GM12878 (cell line): ENCODE data around the gene CDYL2. TPM values are rescaled to one million over a fixed set of nuclear protein-coding genes. Genes with fewer than 3 reads are reported as not detected.
"Not testable (repeated sequence)": the region's sequence is repeated elsewhere in the genome, so short reads cannot be mapped to it uniquely, and the experiment has no call there.

Experiments used
- ATAC-seq: fragments of 200-7000 bp; cut with Tn5 transposase; 3 replicates; pipeline ENCODE4 v1.9.1; 2020; ENCODE audit warnings: mild to moderate bottlenecking, moderate library complexity
- BruUV-seq: library from RNA; stranded (reverse); fragments of 400-500 nt; replicated peaks from 2 replicates; lab custom pipeline; 2021; lab: Mats Ljungman, UMichigan
- CTCF ChIA-PET: fragments of 300-600 bp; sonication (Branson Sonifier 250); formaldehyde crosslinking; extraction: SDS; loops from one replicate; lab custom pipeline; 2021; ENCODE audit warnings: inconsistent platforms; lab: Yijun Ruan, JAX
- POLR2A ChIA-PET: fragments of 350-600 bp; formaldehyde crosslinking; extraction: SDS; loops from one replicate; lab custom pipeline; 2021; ENCODE audit warnings: inconsistent platforms; lab: Charles Lee
- RAD21 ChIA-PET: fragments of 300-600 bp; sonication (Branson Sonifier 250); formaldehyde crosslinking; loops from one replicate; lab custom pipeline; 2023; ENCODE audit warnings: antibody characterized with exemption; ENCODE audit not compliant: unreplicated experiment; lab: Charles Lee
- SMC1A ChIA-PET: fragments of 300-600 bp; sonication (Branson Sonifier 250); formaldehyde crosslinking; loops from one replicate; lab custom pipeline; 2023; ENCODE audit not compliant: unreplicated experiment, uncharacterized antibody; lab: Charles Lee
- DNase-seq: peaks from one replicate; pipeline ENCODE4 v3.0.0-alpha.2; 2011; ENCODE audit warnings: low read depth, low spot score
- FAIRE-seq: peaks from 3 replicates; lab custom pipeline; 2011; peaks lifted over from hg19 to GRCh38; lab: Jason Lieb, UNC
- H2AFZ ChIP-seq: 2 replicates; pipeline ENCODE4 v1.6.0; 2011; ENCODE audit warnings: low read depth, low read length, control low read depth; ENCODE audit not compliant: control insufficient read depth
- H3K27ac ChIP-seq: 2 replicates; pipeline ENCODE4 v1.5.1; 2011; ENCODE audit warnings: control low read depth; ENCODE audit not compliant: control insufficient read depth, insufficient read depth
- H3K27me3 ChIP-seq, 2 experiments: replicated peaks in 1 of 2; 2 replicates each; pipeline versions ENCODE4 v1.6.0 to v1.6.1; 2011; ENCODE audit warnings: low read length in 1 of 2; ENCODE audit not compliant: control insufficient read depth in 2 of 2, insufficient read depth in 2 of 2
- H3K36me3 ChIP-seq, 2 experiments: 2 replicates each; pipeline ENCODE4 v1.5.1; 2011; ENCODE audit warnings: low read length in 1 of 2; ENCODE audit not compliant: control insufficient read depth in 2 of 2, insufficient read depth in 2 of 2
- H3K4me1 ChIP-seq: 2 replicates; pipeline ENCODE4 v1.6.1; 2011; ENCODE audit warnings: mild to moderate bottlenecking, low read length, moderate library complexity, mixed read lengths; ENCODE audit not compliant: control insufficient read depth, insufficient read depth
- H3K4me2 ChIP-seq: 2 replicates; pipeline ENCODE4 v1.6.0; 2011; ENCODE audit warnings: control low read depth; ENCODE audit not compliant: control insufficient read depth, insufficient read depth
- H3K4me3 ChIP-seq: fragments of 200-600 bp; sonication (generic); 2 replicates; pipeline ENCODE4 v1.5.1; 2016
- H3K79me2 ChIP-seq: 2 replicates; pipeline ENCODE4 v1.6.0; 2011; ENCODE audit warnings: low read length; ENCODE audit not compliant: control insufficient read depth, insufficient read depth
- H3K9ac ChIP-seq: 2 replicates; pipeline ENCODE4 v1.8.0; 2011; ENCODE audit warnings: low read length, control low read depth, mixed read lengths; ENCODE audit not compliant: control insufficient read depth, insufficient read depth
- H3K9me3 ChIP-seq: replicated peaks from 3 replicates; pipeline ENCODE4 v1.5.1; 2011; ENCODE audit warnings: mild to moderate bottlenecking, low read length; ENCODE audit not compliant: control insufficient read depth, insufficient read depth
- H4K20me1 ChIP-seq: 2 replicates; pipeline ENCODE4 v1.6.0; 2011; ENCODE audit not compliant: control insufficient read depth, insufficient read depth
- FOXK2 ChIP-seq: fragments of 450-650 bp; IDR thresholded peaks from 2 replicates; pipeline ENCODE4 v1.6.1; 2017; ENCODE audit warnings: mild to moderate bottlenecking, moderate library complexity
- MEF2B ChIP-seq: fragments of 450-650 bp; IDR thresholded peaks from 2 replicates; pipeline ENCODE4 v1.6.1; 2018; ENCODE audit warnings: mild to moderate bottlenecking, moderate library complexity; ENCODE audit not compliant: partially characterized antibody, poor library complexity, severe bottlenecking
- PAX5 ChIP-seq: IDR thresholded peaks from 2 replicates; pipeline ENCODE4 v1.6.1; 2011; ENCODE audit warnings: low read depth, low read length, borderline replicate concordance
- POLR2AphosphoS2 ChIP-seq: IDR thresholded peaks from 2 replicates; pipeline ENCODE4 v1.6.1; 2011; ENCODE audit warnings: low read depth, mild to moderate bottlenecking, low read length, improper control_type of control experiment, moderate library complexity
- RFX5 ChIP-seq: IDR thresholded peaks from 2 replicates; pipeline ENCODE4 v1.6.1; 2011; ENCODE audit warnings: low read depth, low read length, improper control_type of control experiment
- ZNF207 ChIP-seq: fragments of 450-650 bp; IDR thresholded peaks from 2 replicates; pipeline ENCODE4 v1.6.1; 2014; ENCODE audit warnings: antibody characterized with exemption, mild to moderate bottlenecking, borderline replicate concordance
- ZZZ3 ChIP-seq: IDR thresholded peaks from 2 replicates; pipeline ENCODE4 v1.6.1; 2011; ENCODE audit warnings: low read depth; ENCODE audit not compliant: control insufficient read depth, insufficient read length
- WGBS: methylation state at CpG from one replicate; pipeline ENCODE4 v1.1.6; 2016; ENCODE audit warnings: low lambda C conversion rate; ENCODE audit not compliant: insufficient replicate concordance, insufficient coverage; ENCODE audit errors: missing lambda C conversion rate; 5-methylcytosine and 5-hydroxymethylcytosine counted together
- in situ Hi-C: fragments of 300-500 bp; cut with MboI; formaldehyde crosslinking; loops from 9 replicates; pipeline ENCODE4 v1.14.3; 2018; ENCODE audit warnings: mixed read lengths
- intact Hi-C: fragments of 100-400 bp; cut with micrococcal nuclease; formaldehyde crosslinking; loops from one replicate; pipeline ENCODE4 v1.14.2; 2022; ENCODE audit not compliant: unreplicated experiment
- polyA plus RNA-seq, 11 experiments: library from polyadenylated mRNA; depleted of rRNA in 4 of 11; unstranded in 6 of 11; stranded (reverse) in 5 of 11; fragments of >200 nt; fragmentation: Nextera tagmentation in 4 of 11; fragmentation: Illumina TruSeq in 1 of 11; extraction: Ambion mirVana in 4 of 11; extraction: Trizol in 1 of 11; gene quantifications; 1 replicate in 1 of 11; 2 replicates in 10 of 11; pipeline versions ENCODE4 v1.2.1 to v1.2.3, GENCODE V29; 2011 to 2016; ENCODE audit warnings: inconsistent platforms in 2 of 11, missing spikeins in 2 of 11, low read depth in 1 of 11
- total RNA-seq, 4 experiments: library from RNA; depleted of rRNA in 3 of 4; stranded (reverse); fragments of >200 nt in 3 of 4; fragmentation: Illumina TruSeq in 1 of 4; extraction: Trizol in 1 of 4; gene quantifications; 2 replicates each; pipeline versions ENCODE4 v1.2.1 to v1.2.3, GENCODE V29; 2013 to 2021
- TF ChIP-seq, protein P1 (sequence below): fragments of 450-650 bp; conservative IDR thresholded peaks from 2 replicates; pipeline ENCODE4 v1.6.1; 2017; ENCODE audit warnings: mild to moderate bottlenecking, moderate library complexity
- TF ChIP-seq, protein P2 (sequence below): IDR thresholded peaks from 2 replicates; pipeline ENCODE4 v1.6.1; 2012; ENCODE audit warnings: mild to moderate bottlenecking, low read depth, low read length
- TF ChIP-seq, protein P3 (sequence below): IDR thresholded peaks from 2 replicates; pipeline ENCODE4 v1.6.1; 2011; ENCODE audit warnings: low read depth, low read length, improper control_type of control experiment, borderline replicate concordance

CDYL2 gene
- total and polyA plus RNA-seq, 10 of the 15 experiments (the other 5 are each of a cell fraction or from before 2014, with no cell fraction given), result 0.27 to 22.9 (median 3.9) TPM

DNA sequence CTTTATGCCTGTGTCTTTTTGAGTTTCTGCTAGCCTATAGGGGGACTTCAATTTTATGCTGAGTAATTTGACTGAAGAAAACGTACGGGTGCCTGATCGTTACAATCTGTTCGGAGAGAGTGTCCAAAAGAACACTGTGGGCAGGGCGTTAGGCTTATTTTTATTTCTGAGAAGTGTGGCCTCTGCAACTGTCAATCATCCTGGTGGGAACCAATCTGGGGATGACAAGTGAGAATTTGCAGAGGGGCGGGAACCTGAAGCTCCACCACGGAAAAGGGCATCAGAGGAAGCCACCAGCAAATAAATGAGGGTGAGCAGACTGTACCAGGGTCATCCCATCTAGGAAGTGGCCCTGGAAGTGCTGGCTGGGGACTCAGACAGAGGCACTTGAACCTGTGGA lies 12.0 kb upstream of the CDYL2 start:
- Histone ChIP-seq H3K4me3 (no peak overlapping the region), H3K36me3 (no peaks in the 10 kb centered on the region), H3K27ac (no peak overlapping the region), H2AFZ (no peak overlapping the region), H3K4me1 (no peaks in the 10 kb centered on the region), H3K9ac (no peak overlapping the region), H3K9me3 (no peaks in the 10 kb centered on the region), H3K79me2 (no peaks in the 10 kb centered on the region), H3K27me3 (no peaks in the 10 kb centered on the region), H4K20me1 (no peaks in the 10 kb centered on the region), H3K4me2 (no peak overlapping the region)
- in situ Hi-C loops (no loop called here), intact Hi-C loops (no loop called here)
- DNase-seq (no peak), FAIRE-seq (no peak), ATAC-seq (no peak)
- ChIA-PET RAD21 (no interaction called here), CTCF (no interaction called here), POLR2A (no interaction called here), SMC1A (no interaction called here)
- no peak for TF ChIP-seq POLR2AphosphoS2
- no peak for TF ChIP-seq FOXK2
- TF ChIP-seq ZZZ3, result no peak
- TF ChIP-seq ZNF207, result no peak
- TF ChIP-seq PAX5, result no peak
- TF ChIP-seq, protein P1, sequence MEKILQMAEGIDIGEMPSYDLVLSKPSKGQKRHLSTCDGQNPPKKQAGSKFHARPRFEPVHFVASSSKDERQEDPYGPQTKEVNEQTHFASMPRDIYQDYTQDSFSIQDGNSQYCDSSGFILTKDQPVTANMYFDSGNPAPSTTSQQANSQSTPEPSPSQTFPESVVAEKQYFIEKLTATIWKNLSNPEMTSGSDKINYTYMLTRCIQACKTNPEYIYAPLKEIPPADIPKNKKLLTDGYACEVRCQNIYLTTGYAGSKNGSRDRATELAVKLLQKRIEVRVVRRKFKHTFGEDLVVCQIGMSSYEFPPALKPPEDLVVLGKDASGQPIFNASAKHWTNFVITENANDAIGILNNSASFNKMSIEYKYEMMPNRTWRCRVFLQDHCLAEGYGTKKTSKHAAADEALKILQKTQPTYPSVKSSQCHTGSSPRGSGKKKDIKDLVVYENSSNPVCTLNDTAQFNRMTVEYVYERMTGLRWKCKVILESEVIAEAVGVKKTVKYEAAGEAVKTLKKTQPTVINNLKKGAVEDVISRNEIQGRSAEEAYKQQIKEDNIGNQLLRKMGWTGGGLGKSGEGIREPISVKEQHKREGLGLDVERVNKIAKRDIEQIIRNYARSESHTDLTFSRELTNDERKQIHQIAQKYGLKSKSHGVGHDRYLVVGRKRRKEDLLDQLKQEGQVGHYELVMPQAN, result no peak
- TF ChIP-seq, protein P2, sequence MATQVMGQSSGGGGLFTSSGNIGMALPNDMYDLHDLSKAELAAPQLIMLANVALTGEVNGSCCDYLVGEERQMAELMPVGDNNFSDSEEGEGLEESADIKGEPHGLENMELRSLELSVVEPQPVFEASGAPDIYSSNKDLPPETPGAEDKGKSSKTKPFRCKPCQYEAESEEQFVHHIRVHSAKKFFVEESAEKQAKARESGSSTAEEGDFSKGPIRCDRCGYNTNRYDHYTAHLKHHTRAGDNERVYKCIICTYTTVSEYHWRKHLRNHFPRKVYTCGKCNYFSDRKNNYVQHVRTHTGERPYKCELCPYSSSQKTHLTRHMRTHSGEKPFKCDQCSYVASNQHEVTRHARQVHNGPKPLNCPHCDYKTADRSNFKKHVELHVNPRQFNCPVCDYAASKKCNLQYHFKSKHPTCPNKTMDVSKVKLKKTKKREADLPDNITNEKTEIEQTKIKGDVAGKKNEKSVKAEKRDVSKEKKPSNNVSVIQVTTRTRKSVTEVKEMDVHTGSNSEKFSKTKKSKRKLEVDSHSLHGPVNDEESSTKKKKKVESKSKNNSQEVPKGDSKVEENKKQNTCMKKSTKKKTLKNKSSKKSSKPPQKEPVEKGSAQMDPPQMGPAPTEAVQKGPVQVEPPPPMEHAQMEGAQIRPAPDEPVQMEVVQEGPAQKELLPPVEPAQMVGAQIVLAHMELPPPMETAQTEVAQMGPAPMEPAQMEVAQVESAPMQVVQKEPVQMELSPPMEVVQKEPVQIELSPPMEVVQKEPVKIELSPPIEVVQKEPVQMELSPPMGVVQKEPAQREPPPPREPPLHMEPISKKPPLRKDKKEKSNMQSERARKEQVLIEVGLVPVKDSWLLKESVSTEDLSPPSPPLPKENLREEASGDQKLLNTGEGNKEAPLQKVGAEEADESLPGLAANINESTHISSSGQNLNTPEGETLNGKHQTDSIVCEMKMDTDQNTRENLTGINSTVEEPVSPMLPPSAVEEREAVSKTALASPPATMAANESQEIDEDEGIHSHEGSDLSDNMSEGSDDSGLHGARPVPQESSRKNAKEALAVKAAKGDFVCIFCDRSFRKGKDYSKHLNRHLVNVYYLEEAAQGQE, result no peak
- TF ChIP-seq MEF2B, result no peak
- no peak for TF ChIP-seq RFX5
- TF ChIP-seq, protein P3, sequence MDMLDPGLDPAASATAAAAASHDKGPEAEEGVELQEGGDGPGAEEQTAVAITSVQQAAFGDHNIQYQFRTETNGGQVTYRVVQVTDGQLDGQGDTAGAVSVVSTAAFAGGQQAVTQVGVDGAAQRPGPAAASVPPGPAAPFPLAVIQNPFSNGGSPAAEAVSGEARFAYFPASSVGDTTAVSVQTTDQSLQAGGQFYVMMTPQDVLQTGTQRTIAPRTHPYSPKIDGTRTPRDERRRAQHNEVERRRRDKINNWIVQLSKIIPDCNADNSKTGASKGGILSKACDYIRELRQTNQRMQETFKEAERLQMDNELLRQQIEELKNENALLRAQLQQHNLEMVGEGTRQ, result no peak
- 66% methylated on average over 7 of the region's 7 CpGs for WGBS
- BruUV-seq, result no TSS peak

DNA sequence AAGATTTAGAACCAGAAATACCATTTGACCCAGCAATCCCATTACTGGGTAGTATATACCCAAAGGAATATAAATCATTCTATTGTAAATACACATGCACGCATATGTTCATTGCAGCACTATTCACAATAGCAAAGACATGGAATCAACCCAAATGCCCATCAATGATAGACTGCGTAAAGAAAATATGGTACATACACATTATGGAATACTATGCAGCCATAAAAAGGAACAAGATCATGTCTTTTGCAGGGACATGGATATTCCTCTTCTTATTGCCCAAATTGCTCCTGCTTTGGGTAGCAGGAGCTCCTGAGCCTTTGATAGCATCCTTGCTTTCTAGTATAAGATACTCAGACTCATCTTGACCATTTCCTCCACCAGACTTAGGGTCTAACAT lies 10.9 kb upstream of the CDYL2 start:
- H3K9me3 ChIP-seq, FAIRE-seq, BruUV-seq, POLR2A ChIA-PET, H3K27ac ChIP-seq, H3K4me1 ChIP-seq, H3K4me2 ChIP-seq, H3K4me3 ChIP-seq, RAD21 ChIA-PET, SMC1A ChIA-PET, H3K9ac ChIP-seq, H2AFZ ChIP-seq, DNase-seq, H3K27me3 ChIP-seq, ATAC-seq, H4K20me1 ChIP-seq, in situ Hi-C loops, intact Hi-C loops, H3K36me3 ChIP-seq, H3K79me2 ChIP-seq: not testable (repeated sequence)
- CTCF ChIA-PET, result interaction anchor here (1.7 kb wide), 1 partner anchor 10 kb away, joined by 5 read pairs; no protein-coding TSS in a partner anchor
- 91% methylated on average over 2 of the region's 2 CpGs for WGBS
